ENCODE results near the gene HSPB6.
"Not testable (repeated sequence)": the region's sequence is repeated elsewhere in the genome, so short reads cannot be mapped to it uniquely, and the experiment has no call there.

The HSPB6 gene

GRCh38 chr19:35725216-35725861, 31.5 kb downstream of the HSPB6 start:
- no peak overlapping the region for H3K14ac ChIP-seq (ENCODE audit: low read length in 2 of 2)
- no peak overlapping the region for H2BK5ac ChIP-seq (ENCODE audit: low read depth, low read length, poor library complexity, severe bottlenecking)
- H3K4me2 ChIP-seq (ENCODE audit: low read length, poor library complexity, severe bottlenecking) = no peak overlapping the region
- no peak overlapping the region for H3K27ac ChIP-seq (ENCODE audit: low read length, poor library complexity, severe bottlenecking)
- H3K27me3 ChIP-seq (ENCODE audit: control insufficient read depth in 1 of 2, insufficient read depth in 1 of 2, low read length in 2 of 2) = no peaks in the 10 kb centered on the region
- H3K4me1 ChIP-seq (ENCODE audit: control insufficient read depth, insufficient read depth, low read depth, low read length) = no peaks in the 10 kb centered on the region
- no peak overlapping the region for H3K9ac ChIP-seq (ENCODE audit: low read length)
- H2AFZ ChIP-seq (ENCODE audit: low read depth, low read length) = no peak overlapping the region
- no peak overlapping the region for H3K18ac ChIP-seq (ENCODE audit: low read depth in 1 of 2, low read length in 2 of 2)
- no peak overlapping the region for H3K23ac ChIP-seq (ENCODE audit: low read length in 2 of 2)
- no peak overlapping the region for H2AK5ac ChIP-seq (ENCODE audit: low read length, severe bottlenecking)
- no peak for DNase-seq
- no peak overlapping the region for H2BK120ac ChIP-seq (ENCODE audit: low read depth, low read length)
- H3K4ac ChIP-seq (ENCODE audit: low read depth in 1 of 2, low read length in 2 of 2) = no peak overlapping the region
- peaks cover 92 to 99% of the 10 kb centered on the region in 2 experiments for H3K36me3 ChIP-seq (ENCODE audit: control insufficient read depth in 1 of 2, insufficient read depth in 2 of 2, low read depth in 1 of 2, low read length in 2 of 2)
- H2BK15ac ChIP-seq (ENCODE audit: low read depth, poor library complexity, severe bottlenecking) = no peak overlapping the region
- H4K91ac ChIP-seq (ENCODE audit: low read length) = no peak overlapping the region
- H3K4me3 ChIP-seq (ENCODE audit: insufficient read depth in 1 of 2, low read depth in 1 of 2, low read length in 2 of 2) = no peak overlapping the region
- no peak overlapping the region for H4K8ac ChIP-seq (ENCODE audit: low read length)
- 97% methylated on average over 21 of the region's 23 CpGs for WGBS
- H3K9me3 ChIP-seq (ENCODE audit: control insufficient read depth, low read length) = no peaks in the 10 kb centered on the region
- H2BK12ac ChIP-seq (ENCODE audit: low read length in 2 of 2) = no peak overlapping the region
- peaks cover 67% of the 10 kb centered on the region for H3K79me1 ChIP-seq (replicated peaks; ENCODE audit: low read length, poor library complexity, severe bottlenecking)

DNA sequence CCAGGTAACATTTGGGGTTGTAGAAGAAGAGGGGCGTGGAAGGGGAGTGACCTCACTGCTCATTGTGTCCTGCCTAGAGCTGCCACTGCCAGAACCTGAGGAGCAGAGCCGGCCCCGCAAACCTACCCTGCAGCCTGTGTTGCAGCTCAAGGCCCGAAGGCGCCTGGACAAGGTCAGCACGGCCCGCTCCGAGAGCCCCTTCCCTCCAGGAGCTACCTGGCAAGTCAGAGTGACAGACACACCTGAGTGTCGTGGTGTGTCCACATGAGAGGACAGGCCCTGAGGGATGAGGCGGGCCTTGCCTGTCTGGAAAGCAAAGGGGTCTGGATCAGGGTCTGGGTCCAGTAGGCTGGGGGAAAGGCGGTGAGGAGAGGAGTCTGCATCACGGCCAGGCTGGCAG, 32.3 kb downstream of the HSPB6 start:
- no peak overlapping the region for H2AK5ac ChIP-seq (ENCODE audit: low read length, severe bottlenecking)
- no peak overlapping the region for H3K9ac ChIP-seq (ENCODE audit: low read length)
- no peak overlapping the region for H2BK120ac ChIP-seq (ENCODE audit: low read depth, low read length)

GRCh38 chr19:35724132-35724531, 32.7 kb downstream of the HSPB6 start:
- H3K4me1 ChIP-seq (ENCODE audit: control insufficient read depth, insufficient read depth, low read depth, low read length); H3K23ac ChIP-seq (ENCODE audit: low read length in 2 of 2); H2BK120ac ChIP-seq (ENCODE audit: low read depth, low read length); H2AK5ac ChIP-seq (ENCODE audit: low read length, severe bottlenecking); H4K91ac ChIP-seq (ENCODE audit: low read length); H3K27me3 ChIP-seq (ENCODE audit: control insufficient read depth in 1 of 2, insufficient read depth in 1 of 2, low read length in 2 of 2); H3K14ac ChIP-seq (ENCODE audit: low read length in 2 of 2); H3K9me3 ChIP-seq (ENCODE audit: control insufficient read depth, low read length); H2BK5ac ChIP-seq (ENCODE audit: low read depth, low read length, poor library complexity, severe bottlenecking); H3K4ac ChIP-seq (ENCODE audit: low read depth in 1 of 2, low read length in 2 of 2); H2BK15ac ChIP-seq (ENCODE audit: low read depth, poor library complexity, severe bottlenecking); H3K27ac ChIP-seq (ENCODE audit: low read length, poor library complexity, severe bottlenecking); H3K18ac ChIP-seq (ENCODE audit: low read depth in 1 of 2, low read length in 2 of 2); H3K4me3 ChIP-seq (ENCODE audit: insufficient read depth in 1 of 2, low read depth in 1 of 2, low read length in 2 of 2); H2BK12ac ChIP-seq (ENCODE audit: low read length in 2 of 2); H3K9ac ChIP-seq (ENCODE audit: low read length); H3K4me2 ChIP-seq (ENCODE audit: low read length, poor library complexity, severe bottlenecking); H2AFZ ChIP-seq (ENCODE audit: low read depth, low read length); DNase-seq; H4K8ac ChIP-seq (ENCODE audit: low read length): not testable (repeated sequence)
- Histone ChIP-seq H3K79me1 (replicated peaks; ENCODE audit: low read length, poor library complexity, severe bottlenecking) (peaks cover 60% of the 10 kb centered on the region), H3K36me3 (ENCODE audit: control insufficient read depth in 1 of 2, insufficient read depth in 2 of 2, low read depth in 1 of 2, low read length in 2 of 2) (peaks cover 84 to 96% of the 10 kb centered on the region in 2 experiments)
- 98% methylated on average over 7 of the region's 7 CpGs for WGBS

More for the DNA sequence above, 32.3 kb downstream of the HSPB6 start:
- no peak overlapping the region for H4K91ac ChIP-seq (ENCODE audit: low read length)
- H3K27ac ChIP-seq (ENCODE audit: low read length, poor library complexity, severe bottlenecking) = no peak overlapping the region
- peaks cover 4% of the 10 kb centered on the region for H3K4me1 ChIP-seq (ENCODE audit: control insufficient read depth, insufficient read depth, low read depth, low read length)
- no peak overlapping the region for H2AFZ ChIP-seq (ENCODE audit: low read depth, low read length)
- no peaks in the 10 kb centered on the region for H3K9me3 ChIP-seq (ENCODE audit: control insufficient read depth, low read length)
- no peak overlapping the region for H2BK15ac ChIP-seq (ENCODE audit: low read depth, poor library complexity, severe bottlenecking)
- H3K4ac ChIP-seq (ENCODE audit: low read depth in 1 of 2, low read length in 2 of 2) = no peak overlapping the region
- H3K4me2 ChIP-seq (ENCODE audit: low read length, poor library complexity, severe bottlenecking) = no peak overlapping the region
- H3K79me1 ChIP-seq (replicated peaks; ENCODE audit: low read length, poor library complexity, severe bottlenecking) = peaks cover 65% of the 10 kb centered on the region
- H3K18ac ChIP-seq (ENCODE audit: low read depth in 1 of 2, low read length in 2 of 2) = no peak overlapping the region
- H2BK5ac ChIP-seq (ENCODE audit: low read depth, low read length, poor library complexity, severe bottlenecking) = no peak overlapping the region
- H4K8ac ChIP-seq (ENCODE audit: low read length) = no peak overlapping the region
- WGBS = 96% methylated on average over 10 of the region's 12 CpGs
- no peak overlapping the region for H3K23ac ChIP-seq (ENCODE audit: low read length in 2 of 2)
- H3K4me3 ChIP-seq (ENCODE audit: insufficient read depth in 1 of 2, low read depth in 1 of 2, low read length in 2 of 2) = no peak overlapping the region
- no peak overlapping the region for H2BK12ac ChIP-seq (ENCODE audit: low read length in 2 of 2)
- H3K14ac ChIP-seq (ENCODE audit: low read length in 2 of 2) = no peak overlapping the region
- no peaks in the 10 kb centered on the region for H3K27me3 ChIP-seq (ENCODE audit: control insufficient read depth in 1 of 2, insufficient read depth in 1 of 2, low read length in 2 of 2)
- no peak for DNase-seq
- H3K36me3 ChIP-seq (ENCODE audit: control insufficient read depth in 1 of 2, insufficient read depth in 2 of 2, low read depth in 1 of 2, low read length in 2 of 2) = peaks cover 89 to 99% of the 10 kb centered on the region in 2 experiments

DNA sequence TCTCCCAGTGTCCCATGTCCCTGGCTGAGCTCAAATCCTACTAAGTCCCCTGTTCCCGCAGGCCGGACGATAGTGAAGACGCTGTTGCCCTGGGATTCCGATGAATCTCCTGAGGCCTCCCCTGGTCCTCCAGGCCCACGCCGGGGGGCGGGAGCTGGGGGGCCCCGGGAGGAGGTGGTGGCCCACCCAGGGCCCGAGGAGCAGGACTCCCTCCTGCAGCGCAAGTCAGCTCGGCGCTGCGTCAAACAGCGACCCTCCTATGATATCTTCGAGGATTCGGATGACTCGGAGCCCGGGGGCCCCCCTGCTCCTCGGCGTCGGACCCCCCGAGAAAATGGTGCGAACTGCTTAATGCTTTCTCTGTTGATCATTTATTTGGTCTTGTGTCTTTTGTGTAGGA, 33.2 kb downstream of the HSPB6 start:
- no peak overlapping the region for H2BK12ac ChIP-seq (ENCODE audit: low read length in 2 of 2)
- WGBS = 98% methylated on average over 24 of the region's 24 CpGs
- H4K8ac ChIP-seq (ENCODE audit: low read length) = no peak overlapping the region
- no peak overlapping the region for H3K4me3 ChIP-seq (ENCODE audit: insufficient read depth in 1 of 2, low read depth in 1 of 2, low read length in 2 of 2)
- H3K14ac ChIP-seq (ENCODE audit: low read length in 2 of 2) = no peak overlapping the region
- no peak overlapping the region for H3K4ac ChIP-seq (ENCODE audit: low read depth in 1 of 2, low read length in 2 of 2)
- H3K9me3 ChIP-seq (ENCODE audit: control insufficient read depth, low read length) = no peaks in the 10 kb centered on the region
- peaks cover 11% of the 10 kb centered on the region for H3K4me1 ChIP-seq (ENCODE audit: control insufficient read depth, insufficient read depth, low read depth, low read length)
- H3K27me3 ChIP-seq (ENCODE audit: control insufficient read depth in 1 of 2, insufficient read depth in 1 of 2, low read length in 2 of 2) = no peaks in the 10 kb centered on the region
- H2BK5ac ChIP-seq (ENCODE audit: low read depth, low read length, poor library complexity, severe bottlenecking) = no peak overlapping the region
- H3K27ac ChIP-seq (ENCODE audit: low read length, poor library complexity, severe bottlenecking) = no peak overlapping the region
- no peak overlapping the region for H3K18ac ChIP-seq (ENCODE audit: low read depth in 1 of 2, low read length in 2 of 2)
- no peak overlapping the region for H2BK120ac ChIP-seq (ENCODE audit: low read depth, low read length)
- no peak overlapping the region for H3K9ac ChIP-seq (ENCODE audit: low read length)
- no peak overlapping the region for H3K23ac ChIP-seq (ENCODE audit: low read length in 2 of 2)
- H3K79me1 ChIP-seq (replicated peaks; ENCODE audit: low read length, poor library complexity, severe bottlenecking) = peaks cover 57% of the 10 kb centered on the region
- no peak overlapping the region for H3K4me2 ChIP-seq (ENCODE audit: low read length, poor library complexity, severe bottlenecking)
- DNase-seq = no peak
- H2BK15ac ChIP-seq (ENCODE audit: low read depth, poor library complexity, severe bottlenecking) = no peak overlapping the region
- no peak overlapping the region for H2AFZ ChIP-seq (ENCODE audit: low read depth, low read length)
- peaks cover 80 to 91% of the 10 kb centered on the region in 2 experiments for H3K36me3 ChIP-seq (ENCODE audit: control insufficient read depth in 1 of 2, insufficient read depth in 2 of 2, low read depth in 1 of 2, low read length in 2 of 2)
- no peak overlapping the region for H4K91ac ChIP-seq (ENCODE audit: low read length)
- no peak overlapping the region for H2AK5ac ChIP-seq (ENCODE audit: low read length, severe bottlenecking)

Measured in mesenchymal stem cell (in vitro differentiated cells and primary cell).